ENCODE results near the gene NEK10. TPM values are rescaled to one million over a fixed set of nuclear protein-coding genes. Genes with fewer than 3 reads are reported as not detected.

Gene NEK10
- total RNA-seq, 1 experiment from 2014 or later = 1.7 TPM

DNA sequence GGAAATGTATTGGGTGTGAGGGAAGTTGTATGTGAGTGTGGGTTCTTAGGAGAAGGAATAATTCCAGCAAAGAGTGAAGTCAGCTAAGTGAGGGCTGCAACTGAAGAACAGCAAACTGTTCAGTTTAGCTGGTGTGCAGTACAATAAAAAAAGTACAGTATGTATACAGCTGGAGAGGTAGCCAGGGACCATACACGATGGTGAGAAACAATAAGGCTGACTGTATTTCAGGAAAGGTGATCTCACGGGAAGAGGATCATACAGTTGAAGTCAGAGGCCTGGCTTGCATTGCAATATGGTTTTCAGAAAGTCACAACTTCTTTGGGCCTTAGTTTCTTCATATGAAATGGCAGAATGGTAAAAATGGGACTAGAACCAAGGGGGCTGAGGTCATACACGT, 222.4 kb downstream of the NEK10 start:
- POLR2A ChIA-PET (ENCODE audit: unreplicated experiment) = no interaction called here
- no peak for ATAC-seq
- H3K27me3 ChIP-seq (ENCODE audit: low read length) = no peaks in the 10 kb centered on the region
- CTCF ChIA-PET = no interaction called here
- H3K9me3 ChIP-seq (ENCODE audit: low read length) = peaks cover 2% of the 10 kb centered on the region; the same call in 1 of the 2 replicates
- no TSS peak for BruUV-seq (replicated peaks)
- no peaks in the 10 kb centered on the region for H3K36me3 ChIP-seq (ENCODE audit: low read depth, low read length)
- no peaks in the 10 kb centered on the region for H3F3A ChIP-seq (ENCODE audit: low read length, unreplicated experiment)
- no peak overlapping the region for H3K27ac ChIP-seq (ENCODE audit: low read length)
- H3K4me3 ChIP-seq (ENCODE audit: low read length) = no peak overlapping the region
- DNase-seq = no peak
- H2AFZ ChIP-seq (ENCODE audit: low read length) = no peak overlapping the region
- no peaks in the 10 kb centered on the region for H3K9me2 ChIP-seq (replicated peaks; ENCODE audit: low read length)
- no peaks in the 10 kb centered on the region for H3K4me1 ChIP-seq (ENCODE audit: insufficient read depth, low read length)
- no peaks in the 10 kb centered on the region for H3K79me2 ChIP-seq (ENCODE audit: low read length)
- intact Hi-C loops (cut with micrococcal nuclease) = no loop called here
- no peaks in the 10 kb centered on the region for H4K20me1 ChIP-seq (ENCODE audit: low read length)
- no peak for TF ChIP-seq EZH2phosphoT487 (IDR thresholded peaks at IDR 0.05; ENCODE audit: borderline replicate concordance, low read length)
- no peak for TF ChIP-seq EZH2 (IDR thresholded peaks at IDR 0.05; ENCODE audit: low read length, unreplicated experiment)
- TF ChIP-seq, protein P1, sequence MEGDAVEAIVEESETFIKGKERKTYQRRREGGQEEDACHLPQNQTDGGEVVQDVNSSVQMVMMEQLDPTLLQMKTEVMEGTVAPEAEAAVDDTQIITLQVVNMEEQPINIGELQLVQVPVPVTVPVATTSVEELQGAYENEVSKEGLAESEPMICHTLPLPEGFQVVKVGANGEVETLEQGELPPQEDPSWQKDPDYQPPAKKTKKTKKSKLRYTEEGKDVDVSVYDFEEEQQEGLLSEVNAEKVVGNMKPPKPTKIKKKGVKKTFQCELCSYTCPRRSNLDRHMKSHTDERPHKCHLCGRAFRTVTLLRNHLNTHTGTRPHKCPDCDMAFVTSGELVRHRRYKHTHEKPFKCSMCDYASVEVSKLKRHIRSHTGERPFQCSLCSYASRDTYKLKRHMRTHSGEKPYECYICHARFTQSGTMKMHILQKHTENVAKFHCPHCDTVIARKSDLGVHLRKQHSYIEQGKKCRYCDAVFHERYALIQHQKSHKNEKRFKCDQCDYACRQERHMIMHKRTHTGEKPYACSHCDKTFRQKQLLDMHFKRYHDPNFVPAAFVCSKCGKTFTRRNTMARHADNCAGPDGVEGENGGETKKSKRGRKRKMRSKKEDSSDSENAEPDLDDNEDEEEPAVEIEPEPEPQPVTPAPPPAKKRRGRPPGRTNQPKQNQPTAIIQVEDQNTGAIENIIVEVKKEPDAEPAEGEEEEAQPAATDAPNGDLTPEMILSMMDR (conservative IDR thresholded peaks at IDR 0.05; ENCODE audit: low read depth, low read length) = no peak
- no peak overlapping the region for H3K9ac ChIP-seq (ENCODE audit: low read length)
- no peak overlapping the region for H3K4me2 ChIP-seq (ENCODE audit: low read length)

DNA sequence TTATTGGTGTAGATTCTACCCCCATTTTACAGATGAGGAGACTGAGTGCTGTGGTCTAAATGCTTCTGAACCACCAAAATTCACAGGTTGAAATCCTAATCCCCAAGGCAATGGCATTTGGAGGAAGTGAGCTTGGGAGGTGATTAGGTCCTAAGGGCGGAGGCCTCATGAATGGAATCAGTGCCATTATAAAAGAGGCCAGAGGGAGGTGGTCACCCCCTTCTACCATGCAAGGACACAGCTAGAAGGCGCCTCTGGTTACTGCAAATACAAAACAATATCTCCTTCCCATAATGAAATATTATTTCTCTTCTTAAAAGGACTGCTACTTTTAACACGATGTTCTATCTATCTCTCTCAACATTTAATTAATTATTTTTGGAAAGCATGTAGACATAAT, 223.5 kb downstream of the NEK10 start:
- Histone ChIP-seq H3K9me2 (replicated peaks; ENCODE audit: low read length) (no peaks in the 10 kb centered on the region), H3K79me2 (ENCODE audit: low read length) (no peaks in the 10 kb centered on the region), H3K36me3 (ENCODE audit: low read depth, low read length) (no peaks in the 10 kb centered on the region), H3K4me3 (ENCODE audit: low read length) (no peak overlapping the region), H2AFZ (ENCODE audit: low read length) (no peak overlapping the region), H4K20me1 (ENCODE audit: low read length) (no peaks in the 10 kb centered on the region), H3K9me3 (ENCODE audit: low read length) (peaks cover 9% of the 10 kb centered on the region; the same call in 1 of the 2 replicates), H3K4me1 (ENCODE audit: insufficient read depth, low read length) (no peaks in the 10 kb centered on the region), H3K4me2 (ENCODE audit: low read length) (no peak overlapping the region), H3F3A (ENCODE audit: low read length, unreplicated experiment) (no peaks in the 10 kb centered on the region), H3K9ac (ENCODE audit: low read length) (no peak overlapping the region), H3K27ac (ENCODE audit: low read length) (no peak overlapping the region), H3K27me3 (ENCODE audit: low read length) (no peaks in the 10 kb centered on the region)
- BruUV-seq (replicated peaks) = no TSS peak
- DNase-seq (no peak), ATAC-seq (no peak)
- CTCF ChIA-PET = no interaction called here
- POLR2A ChIA-PET (ENCODE audit: unreplicated experiment) = no interaction called here
- TF ChIP-seq, protein P1 (conservative IDR thresholded peaks at IDR 0.05; ENCODE audit: low read depth, low read length) = no peak
- TF ChIP-seq EZH2phosphoT487 (IDR thresholded peaks at IDR 0.05; ENCODE audit: borderline replicate concordance, low read length) (no peak), EZH2 (IDR thresholded peaks at IDR 0.05; ENCODE audit: low read length, unreplicated experiment) (no peak)
- intact Hi-C loops (cut with micrococcal nuclease) = no loop called here

DNA sequence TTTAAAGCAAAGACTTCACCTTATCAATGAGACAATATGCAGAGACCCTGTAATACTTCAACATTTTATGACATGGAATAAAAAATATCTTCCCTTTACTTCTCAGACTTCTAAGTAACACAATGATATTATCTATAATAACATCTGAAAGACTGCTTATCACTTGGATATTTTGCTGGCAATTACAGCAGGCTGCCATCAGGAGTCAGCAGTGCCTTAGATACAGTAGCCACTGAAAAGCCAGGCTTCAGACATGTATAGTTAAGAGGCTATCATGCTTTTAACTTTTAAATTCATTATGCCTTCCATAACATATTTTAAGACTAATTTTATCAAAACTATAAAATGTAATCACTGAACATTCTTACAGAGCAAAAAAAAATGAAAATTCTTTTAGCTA, 227.5 kb downstream of the NEK10 start:
- H3F3A ChIP-seq (ENCODE audit: low read length, unreplicated experiment) = no peaks in the 10 kb centered on the region
- H3K4me3 ChIP-seq (ENCODE audit: low read length) = no peak overlapping the region
- no peaks in the 10 kb centered on the region for H3K4me1 ChIP-seq (ENCODE audit: insufficient read depth, low read length)
- peaks cover 9% of the 10 kb centered on the region; the same call in 1 of the 2 replicates for H3K9me3 ChIP-seq (ENCODE audit: low read length)
- H3K4me2 ChIP-seq (ENCODE audit: low read length) = no peak overlapping the region
- no peak overlapping the region for H3K27ac ChIP-seq (ENCODE audit: low read length)
- peaks cover 14% of the 10 kb centered on the region for H3K27me3 ChIP-seq (ENCODE audit: low read length)
- H3K9me2 ChIP-seq (replicated peaks; ENCODE audit: low read length) = no peaks in the 10 kb centered on the region
- H2AFZ ChIP-seq (ENCODE audit: low read length) = no peak overlapping the region
- no TSS peak for BruUV-seq (replicated peaks)
- H3K36me3 ChIP-seq (ENCODE audit: low read depth, low read length) = no peaks in the 10 kb centered on the region
- H4K20me1 ChIP-seq (ENCODE audit: low read length) = no peaks in the 10 kb centered on the region
- H3K79me2 ChIP-seq (ENCODE audit: low read length) = no peaks in the 10 kb centered on the region
- no peak overlapping the region for H3K9ac ChIP-seq (ENCODE audit: low read length)
- ChIA-PET CTCF (no interaction called here), POLR2A (ENCODE audit: unreplicated experiment) (no interaction called here)
- no peak for ATAC-seq
- DNase-seq = peak; percentile 44
- intact Hi-C loops (cut with micrococcal nuclease) = no loop called here
- TF ChIP-seq EZH2 (IDR thresholded peaks at IDR 0.05; ENCODE audit: low read length, unreplicated experiment) (no peak), EZH2phosphoT487 (IDR thresholded peaks at IDR 0.05; ENCODE audit: borderline replicate concordance, low read length) (no peak)
- TF ChIP-seq, protein P1 (conservative IDR thresholded peaks at IDR 0.05; ENCODE audit: low read depth, low read length) = peak; percentile 58

Data from PC-3 (cell line).